NCI-H526 (cell line): ENCODE data around the gene ITPA.

Source experiments
- DNase-seq, 2 experiments: peaks; one replicate each; lab custom pipeline; 2025; lab: John Stamatoyannopoulos, UW

ITPA gene

DNA sequence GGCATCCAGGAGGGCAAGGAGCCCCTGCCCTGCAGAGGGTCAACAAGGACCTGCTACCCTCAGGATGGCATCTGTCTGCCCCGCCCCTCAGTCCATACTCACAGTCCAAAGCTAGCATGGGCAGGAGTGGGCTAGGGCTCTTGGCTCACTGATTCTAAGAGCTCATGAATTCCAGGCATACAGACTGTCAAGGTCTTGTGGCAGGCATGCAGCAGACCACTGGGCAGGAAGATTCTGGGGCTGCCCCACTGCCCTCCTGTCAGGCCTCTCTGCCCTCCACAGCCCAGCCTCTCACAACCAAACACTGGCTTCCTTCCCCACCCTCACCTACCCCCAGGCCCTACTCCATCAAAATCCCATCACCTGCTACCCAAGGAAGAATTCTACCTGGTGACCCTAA, 35.3 kb downstream of the ITPA start:
- DNase-seq: no peak

DNA sequence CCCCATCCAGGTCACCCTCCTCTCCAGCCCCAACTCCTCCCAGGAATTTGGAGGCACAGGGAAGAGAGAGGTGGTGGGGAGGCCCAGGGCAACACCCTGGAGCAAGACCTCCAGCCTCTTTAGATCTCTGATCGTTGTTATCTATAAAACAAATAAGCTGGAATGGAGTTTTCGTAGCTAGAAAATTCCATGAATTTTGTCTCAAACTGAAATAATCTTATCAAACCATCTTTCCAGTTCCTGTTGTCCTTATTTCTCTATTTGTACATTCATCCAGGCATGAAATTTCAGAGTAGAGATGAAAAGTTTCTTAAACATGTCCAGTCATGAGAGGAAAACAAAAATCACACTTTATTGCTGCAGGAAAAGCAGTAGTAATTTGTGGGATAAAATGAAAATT, 35.9 kb downstream of the ITPA start:
- no peak for DNase-seq

DNA sequence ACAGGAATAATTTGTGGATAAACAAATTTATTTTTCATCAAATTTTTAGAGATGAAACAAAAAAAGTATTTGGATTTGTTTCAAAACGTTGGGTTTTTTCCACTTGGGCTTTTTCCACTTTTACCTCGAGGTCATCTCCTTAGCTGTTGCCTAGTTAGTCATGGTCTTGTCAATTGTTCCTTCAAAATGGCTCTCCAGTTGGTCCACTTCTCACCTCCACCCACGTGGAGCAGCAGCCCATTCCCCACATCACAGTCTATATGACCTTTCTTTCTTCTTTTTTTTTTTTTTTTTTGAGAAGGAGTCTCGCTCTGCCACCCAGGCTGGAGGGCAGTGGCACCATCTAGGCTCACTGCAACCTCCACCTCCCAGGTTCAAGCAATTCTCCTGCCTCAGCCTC, 36.4 kb downstream of the ITPA start:
- no peak for DNase-seq

DNA sequence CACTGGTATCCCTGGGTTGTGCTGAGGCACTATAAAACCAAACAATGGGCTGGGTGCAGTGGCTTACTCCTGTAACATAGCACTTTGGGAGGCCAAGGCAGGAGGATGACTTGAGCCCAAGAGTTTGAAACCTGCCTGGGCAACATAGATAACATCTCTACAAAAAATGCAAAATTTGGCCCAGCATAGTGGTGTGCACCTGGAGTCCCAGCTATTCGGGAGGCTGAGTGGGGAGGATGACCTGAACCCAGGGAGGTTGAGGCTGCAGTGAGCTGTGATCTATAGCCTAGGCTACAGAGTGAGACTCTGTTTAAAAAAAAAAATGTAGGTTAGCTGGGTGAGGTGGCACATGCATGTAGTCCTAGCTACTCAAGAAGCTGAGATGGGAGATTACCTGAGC, 37.4 kb downstream of the ITPA start:
- DNase-seq: no peak

DNA sequence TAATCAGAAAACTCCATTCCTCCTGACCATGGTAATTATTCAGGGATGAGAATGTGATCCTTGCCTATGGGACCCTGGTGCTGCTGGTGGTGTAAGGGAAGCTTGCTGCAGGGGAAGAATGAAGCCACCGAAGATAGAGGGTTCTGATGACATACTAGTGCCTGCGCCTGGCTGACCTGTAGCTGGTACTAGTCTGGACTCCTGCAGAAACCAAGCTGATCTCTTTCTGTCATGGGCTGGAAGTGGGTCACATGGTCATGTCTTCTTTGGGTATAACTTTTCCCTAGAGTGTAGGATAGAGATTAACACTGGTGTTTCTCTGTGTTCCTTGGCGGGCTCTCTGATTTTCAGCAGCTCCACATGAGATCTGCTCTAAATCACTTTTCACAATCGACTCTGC, 38.3 kb downstream of the ITPA start:
- peak in 1 of 2 experiments; percentile 38 for DNase-seq

DNA sequence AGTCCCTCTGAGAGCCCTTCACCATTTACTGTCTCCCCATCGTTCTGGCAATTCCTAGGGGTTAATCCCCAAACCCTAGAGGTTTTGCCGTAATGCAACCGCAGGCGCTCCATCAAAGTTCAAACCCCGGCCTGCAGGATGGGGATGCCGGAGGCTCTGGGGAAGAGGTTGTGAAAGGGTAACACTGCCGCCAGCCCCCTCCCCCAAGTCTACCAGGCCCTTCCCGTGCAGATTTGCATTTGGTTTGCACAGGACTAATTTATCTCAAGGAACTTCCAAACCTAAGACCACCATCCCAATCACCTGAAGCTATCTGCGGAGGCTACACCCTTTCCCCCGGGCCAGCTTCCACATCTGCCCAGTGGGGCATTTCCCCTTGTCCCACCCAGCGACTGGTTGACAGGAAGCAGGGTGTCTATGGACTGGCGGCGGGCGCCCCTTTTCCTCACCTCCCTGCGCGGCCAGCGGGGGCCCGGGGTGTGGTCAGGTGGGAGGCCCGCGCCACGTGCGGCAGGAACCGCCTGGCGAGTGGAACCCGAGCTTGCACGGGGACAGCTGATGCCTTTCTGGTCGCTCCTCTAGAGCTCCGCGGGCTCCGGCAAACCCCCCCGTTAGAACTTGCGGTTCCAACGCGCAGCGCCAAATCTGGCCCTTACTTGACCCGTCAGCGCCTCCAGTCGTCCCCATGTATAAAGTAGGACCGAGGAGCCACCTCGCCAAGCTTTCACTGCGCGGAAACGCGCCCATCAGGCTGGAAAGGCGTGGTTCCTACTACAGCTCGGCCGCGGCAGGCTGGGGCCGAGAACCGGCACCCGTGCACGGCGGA, 39.1 kb downstream of the ITPA start:
- peak; percentile 19 to 70 for DNase-seq

DNA sequence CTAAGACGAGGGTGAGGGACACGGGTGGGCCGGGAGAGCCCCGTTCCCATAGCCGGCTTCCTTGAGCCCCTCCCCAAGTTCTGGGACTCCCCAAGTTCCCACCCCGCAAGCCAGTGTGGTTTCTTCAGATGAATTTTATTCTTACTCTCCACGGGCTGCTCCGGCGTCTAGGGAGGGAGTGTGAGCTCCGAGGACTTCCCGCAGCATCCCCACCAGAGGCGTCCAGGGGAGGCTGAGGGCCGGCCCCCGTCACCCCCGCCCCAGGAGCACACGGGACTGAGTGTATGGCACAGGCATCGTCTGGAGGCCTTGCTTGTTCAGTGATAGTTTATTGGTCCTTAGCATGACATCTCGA, 39.7 kb downstream of the ITPA start:
- DNase-seq: no peak

DNA sequence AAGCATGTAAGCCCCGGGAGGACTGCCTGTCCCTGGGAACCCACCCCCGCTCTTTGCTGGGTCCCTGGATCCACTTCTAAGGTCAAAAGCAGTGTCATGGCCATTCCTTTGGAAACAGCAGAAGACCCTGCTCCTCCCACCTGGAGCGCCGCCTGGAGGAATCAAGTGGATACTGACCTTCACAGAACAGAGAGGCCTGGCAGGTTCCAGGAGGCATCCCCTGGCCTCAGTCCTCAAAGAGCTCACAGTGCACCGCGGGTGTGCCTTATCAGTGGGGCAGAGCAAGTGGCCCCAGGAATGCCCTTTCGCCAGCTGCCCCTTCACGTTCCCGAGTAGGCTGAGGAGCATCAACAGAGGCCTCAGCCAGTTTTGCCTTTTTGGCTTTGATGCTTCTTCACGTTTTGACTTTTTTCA, 40.8 kb downstream of the ITPA start:
- peak; percentile 23 to 59 for DNase-seq

DNA sequence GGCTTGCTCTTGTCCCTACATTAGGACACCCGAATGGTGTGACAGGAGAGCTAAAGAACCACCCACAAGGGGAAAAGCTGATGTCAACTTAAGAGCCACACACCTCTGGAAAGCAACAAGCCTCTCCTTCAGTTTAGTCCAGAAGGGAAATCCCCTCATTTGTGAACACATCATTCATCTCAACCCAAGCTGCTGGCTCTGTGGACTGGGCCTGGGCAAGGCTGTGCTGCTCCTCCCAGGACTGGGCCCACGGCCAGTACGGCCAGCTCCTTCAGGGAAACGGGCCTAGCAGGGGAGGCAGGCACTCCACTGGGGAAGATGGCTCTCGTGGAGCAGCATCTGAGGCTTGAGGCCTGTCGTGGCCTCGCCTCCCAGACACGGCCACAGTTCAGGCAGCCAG, 42.5 kb downstream of the ITPA start:
- no peak for DNase-seq

DNA sequence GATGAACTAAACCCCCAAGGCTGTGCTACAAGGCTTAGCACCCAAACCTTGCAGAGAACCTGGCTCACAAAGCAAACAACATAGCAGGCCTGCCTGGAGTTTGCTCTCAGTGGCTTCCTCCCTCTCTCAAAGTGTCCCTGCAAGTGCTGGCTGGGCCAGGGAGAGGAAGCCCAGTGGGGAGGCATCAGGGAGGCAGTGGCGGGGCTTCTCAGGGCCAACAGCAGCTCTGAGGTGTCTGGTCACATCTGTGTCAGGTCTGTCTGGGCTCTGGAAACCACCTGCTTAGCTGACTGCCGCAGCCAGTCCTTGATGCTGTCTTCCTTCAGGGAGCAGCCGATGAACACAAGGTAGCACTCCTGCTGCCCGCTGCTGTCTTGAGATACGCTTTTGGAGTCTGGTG, 46.4 kb downstream of the ITPA start:
- no peak for DNase-seq

DNA sequence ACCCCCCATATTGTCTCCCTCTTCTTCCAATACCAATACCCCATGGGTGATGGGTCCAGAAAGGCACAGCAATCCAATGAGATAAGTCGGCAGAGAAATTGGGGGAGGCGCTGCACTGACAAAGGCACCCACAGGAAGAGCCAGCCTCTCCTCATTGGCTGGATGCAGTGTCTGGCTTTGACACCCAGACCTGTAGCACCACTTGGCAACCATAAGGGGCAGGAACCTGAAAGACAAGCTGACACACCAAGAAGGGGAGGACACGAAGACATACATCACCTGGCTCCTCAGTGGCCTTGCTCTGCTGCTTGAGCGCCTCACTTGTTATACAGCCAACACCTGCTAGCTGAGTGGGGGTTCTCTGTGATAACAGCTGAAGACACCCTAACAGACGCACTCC, 49.1 kb downstream of the ITPA start:
- DNase-seq: no peak

DNA sequence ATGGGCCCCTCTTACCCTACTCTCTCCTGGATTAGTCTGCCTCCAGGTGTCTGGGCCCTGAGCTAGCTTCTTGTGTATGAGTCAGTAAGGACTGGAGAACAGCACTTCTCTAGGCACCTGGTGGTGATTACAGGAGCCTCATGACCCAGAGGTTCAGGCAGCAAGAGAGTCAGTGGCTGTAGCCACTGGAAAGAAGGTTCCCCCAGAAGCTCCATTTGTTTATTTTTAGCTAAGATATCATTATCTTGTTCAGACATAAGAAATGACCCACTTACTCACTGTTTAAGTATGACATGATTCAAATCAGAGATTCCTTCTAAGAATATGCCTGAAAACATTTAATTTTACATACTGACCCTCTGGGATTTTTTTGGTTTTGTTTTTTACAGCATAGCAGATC, 53.3 kb downstream of the ITPA start:
- no peak for DNase-seq

DNA sequence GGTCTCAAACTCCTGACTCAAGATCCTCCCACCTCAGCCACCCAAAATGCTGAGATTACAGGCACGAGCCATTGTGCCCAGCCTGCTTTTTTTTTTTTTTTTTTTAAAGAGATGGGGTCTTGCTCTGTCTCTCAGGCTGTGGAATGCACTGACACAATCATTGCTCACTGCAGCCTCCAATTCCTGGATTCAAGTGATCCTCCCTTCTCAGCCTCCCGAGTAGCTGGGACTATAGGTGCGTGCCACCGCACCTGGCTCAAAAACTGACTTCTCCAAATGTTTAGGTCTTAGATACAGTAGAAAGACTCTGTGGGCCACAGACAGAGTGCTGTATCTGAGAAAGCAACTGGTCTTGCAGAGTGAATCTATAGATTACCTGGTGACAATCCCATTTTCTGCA, 60.8 kb downstream of the ITPA start:
- no peak for DNase-seq

DNA sequence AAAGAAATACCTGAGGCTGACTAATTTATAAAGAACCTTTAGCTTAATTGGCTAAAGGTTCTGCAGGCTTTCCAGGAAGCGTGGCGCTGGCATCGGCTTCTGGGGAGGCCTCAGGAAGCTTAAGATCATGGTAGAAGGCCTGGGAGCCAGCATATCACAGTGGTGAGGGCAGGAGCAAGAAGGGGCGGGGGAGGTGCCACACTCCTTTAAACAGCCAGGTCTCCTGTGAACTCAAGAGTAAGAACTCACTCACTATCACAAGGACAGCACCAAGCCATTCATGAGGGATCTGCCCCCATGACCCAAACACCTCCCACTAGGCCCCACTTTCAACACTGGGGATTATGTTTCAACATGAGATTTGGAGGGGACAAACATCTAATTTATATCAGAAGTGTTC, 64.1 kb downstream of the ITPA start:
- no peak for DNase-seq
